ENCODE data around the gene NTRK3. TPM values are rescaled to one million over a fixed set of nuclear protein-coding genes. Genes with fewer than 3 reads are reported as not detected.

The NTRK3 gene
- total RNA-seq, 1 experiment from 2014 or later: not detected

GRCh38 chr15:88231909-88232644 is 24.5 kb downstream of the NTRK3 start:
- no peaks in the 10 kb centered on the region for H3K4me1 ChIP-seq (replicated peaks; ENCODE audit: insufficient read depth)
- no peak overlapping the region for H3K27ac ChIP-seq
- H4K20me1 ChIP-seq (ENCODE audit: insufficient read depth): no peaks in the 10 kb centered on the region
- POLR2A ChIA-PET (ENCODE audit: unreplicated experiment): no interaction called here
- H3K4me3 ChIP-seq: no peak overlapping the region
- H3K79me2 ChIP-seq (ENCODE audit: low read depth): no peaks in the 10 kb centered on the region
- H3K36me3 ChIP-seq (ENCODE audit: low read depth): no peaks in the 10 kb centered on the region
- BruUV-seq (replicated peaks): no TSS peak
- no peak for DNase-seq
- peaks cover 7% of the 10 kb centered on the region; the same call in 1 of the 2 replicates for H3K27me3 ChIP-seq (ENCODE audit: insufficient read depth, low read depth)
- CTCF ChIA-PET: no interaction called here
- no peaks in the 10 kb centered on the region for H3K9me2 ChIP-seq (ENCODE audit: insufficient read depth)
- H3F3A ChIP-seq (ENCODE audit: insufficient read depth, low read depth): no peaks in the 10 kb centered on the region
- TF ChIP-seq CTCF (conservative IDR thresholded peaks at IDR 0.05): no peak
- TF ChIP-seq EZH2 (IDR thresholded peaks at IDR 0.05; ENCODE audit: low read depth): no peak
- no peaks in the 10 kb centered on the region for H3K9me3 ChIP-seq (ENCODE audit: insufficient read depth, low read depth)
- intact Hi-C loops (cut with micrococcal nuclease; ENCODE audit: unreplicated experiment): no loop called here
- H3K4me2 ChIP-seq: no peak overlapping the region
- no peak overlapping the region for H2AFZ ChIP-seq

GRCh38 chr15:88230823-88231222 is 25.7 kb downstream of the NTRK3 start:
- no peaks in the 10 kb centered on the region for H3K79me2 ChIP-seq (ENCODE audit: low read depth)
- CTCF ChIA-PET: interaction anchor here (0.6 kb wide), 1 partner anchor 42 kb away, joined by 3 read pairs; no protein-coding TSS in a partner anchor
- H2AFZ ChIP-seq: no peak overlapping the region
- no peaks in the 10 kb centered on the region for H3K36me3 ChIP-seq (ENCODE audit: low read depth)
- intact Hi-C loops (cut with micrococcal nuclease; ENCODE audit: unreplicated experiment): no loop called here
- POLR2A ChIA-PET (ENCODE audit: unreplicated experiment): no interaction called here
- H3K27me3 ChIP-seq (ENCODE audit: insufficient read depth, low read depth): peaks cover 20% of the 10 kb centered on the region
- H3K4me3 ChIP-seq: no peak overlapping the region
- no peak overlapping the region for H3K4me2 ChIP-seq
- H4K20me1 ChIP-seq (ENCODE audit: insufficient read depth): no peaks in the 10 kb centered on the region
- H3F3A ChIP-seq (ENCODE audit: insufficient read depth, low read depth): no peaks in the 10 kb centered on the region
- H3K9me2 ChIP-seq (ENCODE audit: insufficient read depth): no peaks in the 10 kb centered on the region
- no peak overlapping the region for H3K27ac ChIP-seq
- no peaks in the 10 kb centered on the region for H3K4me1 ChIP-seq (replicated peaks; ENCODE audit: insufficient read depth)
- DNase-seq: no peak
- no TSS peak for BruUV-seq (replicated peaks)
- TF ChIP-seq CTCF (conservative IDR thresholded peaks at IDR 0.05): no peak
- TF ChIP-seq EZH2 (IDR thresholded peaks at IDR 0.05; ENCODE audit: low read depth): no peak
- no peaks in the 10 kb centered on the region for H3K9me3 ChIP-seq (ENCODE audit: insufficient read depth, low read depth)

GRCh38 chr15:88225461-88225860 is 31.1 kb downstream of the NTRK3 start:
- TF ChIP-seq CTCF (conservative IDR thresholded peaks at IDR 0.05): no peak
- no peak for TF ChIP-seq EZH2 (IDR thresholded peaks at IDR 0.05; ENCODE audit: low read depth)
- Histone ChIP-seq H4K20me1 (ENCODE audit: insufficient read depth) (no peaks in the 10 kb centered on the region), H3K27me3 (ENCODE audit: insufficient read depth, low read depth) (peaks cover 34% of the 10 kb centered on the region), H3K27ac (no peak overlapping the region), H3F3A (ENCODE audit: insufficient read depth, low read depth) (no peaks in the 10 kb centered on the region), H3K9me2 (ENCODE audit: insufficient read depth) (no peaks in the 10 kb centered on the region), H3K9me3 (ENCODE audit: insufficient read depth, low read depth) (no peaks in the 10 kb centered on the region), H3K4me3 (no peak overlapping the region), H3K36me3 (ENCODE audit: low read depth) (no peaks in the 10 kb centered on the region), H3K4me2 (no peak overlapping the region), H2AFZ (no peak overlapping the region), H3K79me2 (ENCODE audit: low read depth) (no peaks in the 10 kb centered on the region), H3K4me1 (replicated peaks; ENCODE audit: insufficient read depth) (no peaks in the 10 kb centered on the region)
- CTCF ChIA-PET: no interaction called here
- POLR2A ChIA-PET (ENCODE audit: unreplicated experiment): no interaction called here
- no TSS peak for BruUV-seq (replicated peaks)
- DNase-seq: no peak
- intact Hi-C loops (cut with micrococcal nuclease; ENCODE audit: unreplicated experiment): no loop called here

Data from PC-9 (cell line).